Endothelial cell of umbilical vein (primary cell): ENCODE data around the gene TRIM56. TPM values are rescaled to one million over a fixed set of nuclear protein-coding genes. Genes with fewer than 3 reads are reported as not detected.

ENCODE experiments used
- BruUV-seq: library from RNA; stranded (reverse); fragments of 400-500 nt; replicated peaks from 2 replicates; lab custom pipeline; 2021; lab: Mats Ljungman, UMichigan
- CTCF ChIA-PET: fragments of 300-600, 350-600 bp; sonication (Branson Sonifier 250); formaldehyde crosslinking; loops from one replicate; lab custom pipeline; 2021; ENCODE audit warnings: antibody characterized with exemption, inconsistent platforms; lab: Charles Lee
- POLR2A ChIA-PET: fragments of 300-600, 350-600 bp; sonication (Branson Sonifier 250); formaldehyde crosslinking; loops from one replicate; lab custom pipeline; 2021; ENCODE audit warnings: antibody characterized with exemption, inconsistent platforms; lab: Charles Lee
- DNase-seq: peaks from one replicate; pipeline ENCODE4 v3.0.0-alpha.2; 2011; ENCODE audit warnings: low read depth, low spot score
- FAIRE-seq: peaks from 2 replicates; lab custom pipeline; 2011; peaks lifted over from hg19 to GRCh38; lab: Jason Lieb, UNC
- H2AFZ ChIP-seq: 2 replicates; pipeline ENCODE4 v1.6.0; 2012; ENCODE audit warnings: low read depth, low read length, control low read depth, inconsistent platforms
- H3K27ac ChIP-seq: 2 replicates; pipeline ENCODE4 v1.5.1; 2011; ENCODE audit warnings: low read depth, mild to moderate bottlenecking, control low read depth, low read length, moderate library complexity; ENCODE audit not compliant: insufficient read depth
- H3K27me3 ChIP-seq, 2 experiments: 2 replicates each; pipeline versions ENCODE4 v1.6.0 to v1.6.1; 2011; ENCODE audit warnings: low read length in 2 of 2, mixed read lengths in 1 of 2; ENCODE audit not compliant: control insufficient read depth in 2 of 2, insufficient read depth in 2 of 2
- H3K36me3 ChIP-seq, 2 experiments: 2 replicates in 1 of 2; 3 replicates in 1 of 2; pipeline ENCODE4 v1.5.1; 2011; ENCODE audit warnings: low read length in 2 of 2, mild to moderate bottlenecking in 1 of 2, moderate library complexity in 1 of 2; ENCODE audit not compliant: control insufficient read depth in 2 of 2, insufficient read depth in 2 of 2; ENCODE audit errors: extremely low read depth in 1 of 2
- H3K4me1 ChIP-seq: 3 replicates; pipeline ENCODE4 v1.5.1; 2011; ENCODE audit warnings: mild to moderate bottlenecking, low read length; ENCODE audit not compliant: control insufficient read depth, insufficient read depth; ENCODE audit errors: extremely low read depth
- H3K4me2 ChIP-seq: 2 replicates; pipeline ENCODE4 v1.6.1; 2011; ENCODE audit warnings: low read length, control low read depth, mixed read lengths; ENCODE audit not compliant: insufficient read depth
- H3K4me3 ChIP-seq, 3 experiments: fragments of 200-600 bp in 1 of 3; sonication (generic), shearing (Covaris generic) in 1 of 3; replicated peaks in 1 of 3; 2 replicates each; pipeline ENCODE4 v1.5.1; 2011 to 2016; ENCODE audit warnings: control low read depth in 3 of 3, low read length in 3 of 3, mild to moderate bottlenecking in 2 of 3, inconsistent platforms in 1 of 3, low read depth in 1 of 3, moderate library complexity in 1 of 3; ENCODE audit not compliant: insufficient read depth in 1 of 3
- H3K79me2 ChIP-seq: 2 replicates; pipeline ENCODE4 v1.6.0; 2012; ENCODE audit warnings: low read length, inconsistent platforms; ENCODE audit not compliant: control insufficient read depth, insufficient read depth
- H3K9ac ChIP-seq: replicated peaks from 2 replicates; pipeline ENCODE3; 2011; ENCODE audit warnings: low read length, control low read depth; ENCODE audit not compliant: insufficient read depth; ENCODE audit errors: extremely low read depth
- H3K9me1 ChIP-seq: replicated peaks from 3 replicates; pipeline ENCODE4 v1.6.0; 2011; ENCODE audit warnings: mild to moderate bottlenecking, low read length; ENCODE audit not compliant: control insufficient read depth, insufficient read depth; ENCODE audit errors: extremely low read depth
- H3K9me3 ChIP-seq: replicated peaks from 2 replicates; pipeline ENCODE4 v1.5.1; 2012; ENCODE audit warnings: low read length, inconsistent platforms; ENCODE audit not compliant: control insufficient read depth, insufficient read depth
- H4K20me1 ChIP-seq: replicated peaks from 2 replicates; pipeline ENCODE3; 2011; ENCODE audit warnings: mild to moderate bottlenecking, low read length; ENCODE audit not compliant: control insufficient read depth, insufficient read depth; ENCODE audit errors: extremely low read depth
- EZH2 ChIP-seq: IDR thresholded peaks from 2 replicates; pipeline ENCODE4 v1.6.1; 2012; ENCODE audit warnings: borderline replicate concordance, low read depth, mild to moderate bottlenecking, moderate library complexity, low read length, inconsistent platforms; ENCODE audit not compliant: severe bottlenecking
- FOS ChIP-seq: IDR thresholded peaks from 2 replicates; pipeline ENCODE4 v1.6.1; 2011; ENCODE audit warnings: mild to moderate bottlenecking, low read length, moderate library complexity, borderline replicate concordance; ENCODE audit not compliant: insufficient read depth
- GATA2 ChIP-seq: IDR thresholded peaks from 2 replicates; pipeline ENCODE4 v1.7.0; 2011; ENCODE audit warnings: low read depth, mild to moderate bottlenecking, moderate library complexity, mixed read lengths, low read length; ENCODE audit not compliant: insufficient read length, insufficient read depth
- JUN ChIP-seq: IDR thresholded peaks from 2 replicates; pipeline ENCODE4 v1.6.1; 2011; ENCODE audit warnings: borderline replicate concordance, low read depth; ENCODE audit not compliant: insufficient read length, insufficient read depth
- POLR2A ChIP-seq: IDR thresholded peaks from 2 replicates; pipeline ENCODE4 v1.6.1; 2012; ENCODE audit warnings: low read depth, mild to moderate bottlenecking, control low read depth, low read length
- POLR2AphosphoS5 ChIP-seq: IDR thresholded peaks from 2 replicates; pipeline ENCODE4 v1.6.1; 2012; ENCODE audit warnings: low read depth, mild to moderate bottlenecking, control low read depth, low read length, moderate library complexity; ENCODE audit not compliant: insufficient read depth
- dilution Hi-C: fragments of 300-500 bp; cut with MboI; formaldehyde crosslinking; loops from one replicate; pipeline ENCODE4 v1.15.0; 2019; ENCODE audit warnings: low sequenced_read_pairs; ENCODE audit not compliant: extremely low pct_ligation_motif_present
- intact Hi-C: fragments of 100-400 bp; cut with micrococcal nuclease; formaldehyde crosslinking; loops from one replicate; pipeline ENCODE4 v1.10.0; 2022
- polyA plus RNA-seq, 4 experiments: library from polyadenylated mRNA; depleted of rRNA in 3 of 4; stranded (reverse) in 3 of 4; unstranded in 1 of 4; fragments of >200 nt; gene quantifications; 2 replicates each; pipeline versions ENCODE4 v1.2.1 to v1.2.3, GENCODE V29; 2011 to 2012; ENCODE audit warnings: missing spikeins in 1 of 4
- total RNA-seq: library from RNA; stranded (reverse); gene quantifications from 2 replicates; pipeline ENCODE4 v1.2.3, GENCODE V29; 2021

TRIM56 gene
- total and polyA plus RNA-seq, 2 donors (not counting 3 experiments of a cell fraction or from before 2014, with no cell fraction given): 2.3 to 25.1 TPM

DNA sequence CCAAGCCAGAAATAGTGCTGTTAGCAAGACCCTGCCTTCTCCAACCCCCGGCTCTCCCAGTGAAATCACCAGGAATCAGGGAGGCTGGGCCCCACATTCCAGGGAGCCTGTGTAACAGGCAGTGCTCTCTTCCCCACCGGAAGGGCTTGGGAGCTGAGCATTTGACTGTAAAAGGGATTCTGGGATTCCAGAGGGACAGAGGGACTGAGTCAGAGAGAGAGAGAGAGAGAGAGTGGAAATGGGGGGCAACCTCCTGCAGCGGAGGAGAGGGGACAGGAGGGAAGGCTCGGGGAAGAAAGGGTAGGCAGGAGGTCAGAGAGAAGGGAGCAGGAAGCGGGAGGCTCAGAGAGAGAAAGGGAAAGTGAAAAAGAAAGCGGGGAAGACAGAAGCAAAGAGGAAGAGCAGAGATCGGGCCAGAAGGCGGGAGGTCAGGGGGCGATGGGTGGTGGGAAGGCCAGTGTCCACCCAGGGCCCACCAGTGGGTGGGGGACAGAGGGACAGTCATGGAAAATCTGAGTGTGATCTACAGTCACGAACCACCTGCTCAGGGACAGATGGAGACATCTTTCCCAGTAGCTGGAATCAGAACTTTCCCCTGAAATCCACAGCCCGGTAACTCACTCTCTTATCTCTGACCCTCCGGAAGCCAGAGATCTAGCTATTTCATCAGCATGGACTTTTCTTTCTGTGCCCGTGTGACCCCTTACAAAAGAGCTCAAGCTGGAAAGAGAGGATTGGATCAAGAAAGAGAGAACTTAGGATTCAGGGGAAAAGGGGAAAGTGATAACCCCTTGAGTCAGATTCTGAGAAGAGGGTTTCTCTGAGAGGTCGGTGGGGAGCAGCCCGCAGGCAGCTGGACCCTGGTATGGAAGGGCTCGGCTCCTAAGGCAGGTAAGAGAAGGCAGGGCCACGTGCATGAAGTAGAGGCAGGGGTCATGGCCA, 37.0 kb downstream of the TRIM56 start:
- dilution Hi-C loops (no loop called here), intact Hi-C loops (loop anchor here (1.0 to 10.0 kb wide), 3 partner anchors 10 to 1017 kb away; partner anchors contain the start of genes AP4M1 and MCM7)
- Histone ChIP-seq H3K27me3 (no peaks in the 10 kb centered on the region), H3K79me2 (peaks cover 23% of the 10 kb centered on the region), H3K4me1 (peaks cover 70% of the 10 kb centered on the region), H3K9ac (peak overlapping the region; percentile 95), H3K4me3 (peak overlapping the region in 2 of 3 experiments; percentile 16 to 30), H3K27ac (peak overlapping the region; percentile 83), H4K20me1 (no peaks in the 10 kb centered on the region), H3K4me2 (peak overlapping the region; percentile 82), H3K9me1 (no peaks in the 10 kb centered on the region), H3K9me3 (no peaks in the 10 kb centered on the region), H3K36me3 (no peaks in the 10 kb centered on the region), H2AFZ (no peak overlapping the region)
- CTCF ChIA-PET: interaction anchor here (0.7 to 3.5 kb wide), 8 partner anchors 9 to 45 kb away, joined by 3 to 25 read pairs (median 7); no protein-coding TSS in a partner anchor
- DNase-seq: peak; percentile 96
- POLR2A ChIA-PET: interaction anchor here (1.1 to 3.9 kb wide), 9 partner anchors 9 to 35 kb away, joined by 3 to 49 read pairs (median 6); no protein-coding TSS in a partner anchor
- FAIRE-seq: peak; percentile 99
- TF ChIP-seq JUN (peak; percentile 83), EZH2 (no peak), GATA2 (peak; percentile 73), POLR2AphosphoS5 (peak; percentile 95), FOS (peak; percentile 95), POLR2A (no peak)
- BruUV-seq: no TSS peak
